ENCODE results near the gene MORN1. TPM values are rescaled to one million over a fixed set of nuclear protein-coding genes. Genes with fewer than 3 reads are reported as not detected.

Gene MORN1
- total and polyA plus RNA-seq, 9 of the 15 experiments (the other 6 are each of a cell fraction or from before 2014, with no cell fraction given): 0.24 to 9.3 (median 4.2) TPM

DNA sequence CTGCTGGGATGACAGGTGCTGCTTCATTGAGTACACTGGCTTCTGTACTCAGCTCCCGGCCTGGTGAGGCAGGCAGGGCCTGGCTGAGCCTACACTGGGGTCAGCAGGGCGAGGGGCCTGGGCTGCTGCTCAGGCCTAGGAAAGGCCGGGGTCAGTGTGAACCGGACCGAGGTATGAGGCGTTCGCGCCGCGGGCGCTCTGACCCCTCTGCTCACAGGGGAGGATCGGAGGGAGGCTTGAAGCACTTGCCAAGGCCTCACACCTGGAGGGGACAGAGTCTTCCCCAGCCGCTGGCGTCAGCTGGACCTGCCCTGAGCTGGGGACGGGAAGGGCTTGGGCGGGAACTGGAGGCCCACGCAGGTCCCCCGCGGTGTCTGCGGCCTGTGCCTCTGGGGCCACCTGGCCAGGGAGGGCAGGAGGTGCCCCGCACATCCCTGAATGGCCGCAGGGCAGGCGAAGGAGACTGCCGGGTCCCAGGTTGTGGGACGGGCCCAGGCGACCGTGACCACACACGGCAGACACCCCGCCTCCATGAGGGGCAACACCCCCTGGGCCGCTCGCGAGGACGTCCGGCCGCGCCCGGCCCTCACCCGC, 20.5 kb upstream of the MORN1 start:
- intact Hi-C loops (cut with micrococcal nuclease): loop anchor here (2.0 to 10.0 kb wide), 3 partner anchors 21 to 1013 kb away; partner anchors contain the start of genes MORN1 and RER1
- Histone ChIP-seq H3K9ac (ENCODE audit: insufficient read depth in 1 of 2, low read depth in 2 of 2, low read length in 2 of 2) (peak overlapping the region; percentile 98 to 99), H3K9me3 (replicated peaks; ENCODE audit: control insufficient read depth, insufficient read depth, low read depth, low read length) (no peaks in the 10 kb centered on the region), H3K36me3 (ENCODE audit: control insufficient read depth, insufficient read depth, low read length) (peaks cover 21% of the 10 kb centered on the region; the same call in 2 of the 3 replicates), H3K9me1 (ENCODE audit: control insufficient read depth, insufficient read depth, low read length) (no peaks in the 10 kb centered on the region), H3K4me2 (ENCODE audit: insufficient read depth, low read length) (peak overlapping the region; percentile 97), H3K4me3 (peak overlapping the region; percentile 100), H2AFZ (ENCODE audit: low read depth, low read length) (peak overlapping the region; percentile 93), H3K27ac (ENCODE audit: extremely low read depth, low read depth, low read length) (peak overlapping the region; percentile 90), H3K27me3 (ENCODE audit: control insufficient read depth in 2 of 2, insufficient read depth in 2 of 2, low read length in 2 of 2) (no peaks in the 10 kb centered on the region; a peak in 1 of 5 replicates), H3K79me2 (ENCODE audit: control insufficient read depth, insufficient read depth, low read length) (peaks cover 21% of the 10 kb centered on the region; the same call in 2 of the 3 replicates), H4K20me1 (replicated peaks; ENCODE audit: control insufficient read depth, insufficient read depth, low read length) (peaks cover 2% of the 10 kb centered on the region; the same call in 1 of the 2 replicates), H3K4me1 (replicated peaks in 1 of 2; ENCODE audit: control insufficient read depth in 2 of 2, insufficient read depth in 2 of 2, low read length in 2 of 2) (peaks cover 15 to 82% of the 10 kb centered on the region in 2 experiments)
- no TSS peak for BruUV-seq (replicated peaks)
- peak; percentile 41 for ATAC-seq
- in situ Hi-C loops (cut with MboI): loop anchor here (5.0 to 10.0 kb wide), 2 partner anchors 125 to 223 kb away; partner anchors contain the start of gene MMEL1
- CTCF ChIA-PET (ENCODE audit: low intra/inter-chr PET ratio): interaction anchor here (4.1 kb wide), 1 partner anchor 136 kb away, joined by 36 read pairs; no protein-coding TSS in a partner anchor
- POLR2A ChIA-PET: interaction anchor here (0.7 to 1.9 kb wide), 3 partner anchors 11 to 19 kb away, joined by 3 to 7 read pairs (median 3); no protein-coding TSS in a partner anchor
- WGBS (ENCODE audit: insufficient coverage, low coverage, missing lambda C conversion rate): 2% methylated on average over 37 of the region's 38 CpGs
- DNase-seq (ENCODE audit: extremely low read depth in 1 of 4, low spot score in 3 of 4): peak in 3 of 4 experiments; percentile 80 to 91 (median 89)
- peak; percentile 46 for FAIRE-seq
- TF ChIP-seq U2AF2 (optimal IDR thresholded peaks at IDR 0.05; ENCODE audit: low read depth, low read length) (no peak), FUS (optimal IDR thresholded peaks at IDR 0.05; ENCODE audit: low read depth, low read length) (peak; percentile 33), E2F3 (CRISPR knock-in tag; IDR thresholded peaks at IDR 0.05) (0 out of 2 replicates have a peak, but pooled peaks have one; percentile 29), POLR2A (conservative IDR thresholded peaks at IDR 0.05) (0 out of 2 replicates have a peak, but pooled peaks have one; percentile 11), BRD4 (IDR thresholded peaks at IDR 0.05) (peak; percentile 63; the same call in 1 of the 2 replicates), ZNF121 (CRISPR knock-in tag; conservative IDR thresholded peaks at IDR 0.05) (peak; percentile 19; the same call in 1 of the 2 replicates), GATAD2B (IDR thresholded peaks at IDR 0.05; ENCODE audit: borderline replicate concordance) (no peak), CBX1 (IDR thresholded peaks at IDR 0.05; ENCODE audit: low read depth) (0 out of 2 replicates have a peak, but pooled peaks have one; percentile 0), GTF2A2 (tag; IDR thresholded peaks at IDR 0.05) (0 out of 2 replicates have a peak, but pooled peaks have one; percentile 20), ZNF764 (CRISPR knock-in tag; IDR thresholded peaks at IDR 0.05; ENCODE audit: low read depth) (no peak), MYC (IDR thresholded peaks at IDR 0.05; ENCODE audit: low read depth, low read length) (no peak), MYC (CRISPR knock-in tag; IDR thresholded peaks at IDR 0.05; ENCODE audit: borderline replicate concordance, low read depth) (0 out of 2 replicates have a peak, but pooled peaks have one; percentile 37), RB1 (IDR thresholded peaks at IDR 0.05; ENCODE audit: low read depth) (0 out of 2 replicates have a peak, but pooled peaks have one; percentile 58), POLR2G (IDR thresholded peaks at IDR 0.05; ENCODE audit: low read depth, low read length) (peak; percentile 17; the same call in 1 of the 2 replicates), DACH1 (IDR thresholded peaks at IDR 0.05; ENCODE audit: partially characterized antibody) (peak; percentile 20), FOXP1 (CRISPR knock-in tag; IDR thresholded peaks at IDR 0.05) (peak; percentile 30; the same call in 1 of the 2 replicates), KAT8 (IDR thresholded peaks at IDR 0.05; ENCODE audit: low read depth) (no peak), ZC3H11A (IDR thresholded peaks at IDR 0.05; ENCODE audit: low read depth, low read length) (no peak), ZNF232 (CRISPR knock-in tag; IDR thresholded peaks at IDR 0.05) (0 out of 2 replicates have a peak, but pooled peaks have one; percentile 19)
- TF ChIP-seq, protein P1, sequence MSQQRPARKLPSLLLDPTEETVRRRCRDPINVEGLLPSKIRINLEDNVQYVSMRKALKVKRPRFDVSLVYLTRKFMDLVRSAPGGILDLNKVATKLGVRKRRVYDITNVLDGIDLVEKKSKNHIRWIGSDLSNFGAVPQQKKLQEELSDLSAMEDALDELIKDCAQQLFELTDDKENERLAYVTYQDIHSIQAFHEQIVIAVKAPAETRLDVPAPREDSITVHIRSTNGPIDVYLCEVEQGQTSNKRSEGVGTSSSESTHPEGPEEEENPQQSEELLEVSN (IDR thresholded peaks at IDR 0.05; ENCODE audit: borderline replicate concordance in 1 of 2, extremely low read depth in 1 of 2, insufficient read depth in 1 of 2, insufficient read length in 1 of 2, low read depth in 1 of 2, low read length in 1 of 2, poor library complexity in 1 of 2, severe bottlenecking in 1 of 2): peak in 1 of 2 experiments; percentile 78
- TF ChIP-seq, protein P2, sequence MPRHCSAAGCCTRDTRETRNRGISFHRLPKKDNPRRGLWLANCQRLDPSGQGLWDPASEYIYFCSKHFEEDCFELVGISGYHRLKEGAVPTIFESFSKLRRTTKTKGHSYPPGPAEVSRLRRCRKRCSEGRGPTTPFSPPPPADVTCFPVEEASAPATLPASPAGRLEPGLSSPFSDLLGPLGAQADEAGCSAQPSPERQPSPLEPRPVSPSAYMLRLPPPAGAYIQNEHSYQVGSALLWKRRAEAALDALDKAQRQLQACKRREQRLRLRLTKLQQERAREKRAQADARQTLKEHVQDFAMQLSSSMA (CRISPR knock-in tag; IDR thresholded peaks at IDR 0.05): peak; percentile 32; the same call in 1 of the 2 replicates

Data from K562 (cell line).